Neural cell (in vitro differentiated cells): Measurements from ENCODE around the gene QSOX1. TPM values are rescaled to one million over a fixed set of nuclear protein-coding genes. Genes with fewer than 3 reads are reported as not detected.

Experiments used
- H2AFZ ChIP-seq: fragments of 200-600, 300-800 bp; sonication (generic), shearing (Covaris generic); 2 replicates; pipeline ENCODE4 v1.6.0; 2014; ENCODE audit warnings: low read depth, mild to moderate bottlenecking, antibody characterized with exemption, low read length, moderate library complexity
- H3F3A ChIP-seq: fragments of 200-600 bp; shearing (Covaris generic); 2 replicates; pipeline ENCODE4 v1.6.1; 2016; ENCODE audit warnings: mild to moderate bottlenecking, moderate library complexity, mixed read lengths, antibody characterized with exemption, low read length; ENCODE audit not compliant: insufficient read depth, poor library complexity, severe bottlenecking
- H3K27ac ChIP-seq: fragments of 200-600, 300-800 bp; sonication (generic), shearing (Covaris generic); 2 replicates; pipeline ENCODE4 v1.5.1; 2014; ENCODE audit warnings: mild to moderate bottlenecking, low read length, moderate library complexity
- H3K27me3 ChIP-seq: fragments of 300-800, 200-600 bp; sonication (generic), shearing (Covaris generic); 2 replicates; pipeline ENCODE4 v1.6.0; 2014; ENCODE audit warnings: mild to moderate bottlenecking, low read depth, low read length, moderate library complexity; ENCODE audit not compliant: insufficient read depth
- H3K36me3 ChIP-seq: fragments of 300-800, 200-600 bp; sonication (generic), shearing (Covaris generic); 2 replicates; pipeline ENCODE4 v1.5.1; 2014; ENCODE audit warnings: mild to moderate bottlenecking, antibody characterized with exemption, low read length, moderate library complexity; ENCODE audit not compliant: insufficient read depth
- H3K4me2 ChIP-seq: fragments of 300-800, 200-600 bp; sonication (generic), shearing (Covaris generic); 2 replicates; pipeline ENCODE4 v1.6.0; 2014; ENCODE audit warnings: mild to moderate bottlenecking, low read length
- H3K4me3 ChIP-seq: fragments of 300-800, 200-600 bp; sonication (generic), shearing (Covaris generic); 2 replicates; pipeline ENCODE4 v1.5.1; 2014; ENCODE audit warnings: mild to moderate bottlenecking, low read length, moderate library complexity
- H3K79me2 ChIP-seq: fragments of 200-600 bp; shearing (Covaris generic); replicated peaks from 2 replicates; pipeline ENCODE4 v1.6.0; 2014; ENCODE audit warnings: mild to moderate bottlenecking, low read length, moderate library complexity; ENCODE audit not compliant: insufficient read depth
- H3K9ac ChIP-seq: fragments of 300-800, 200-600 bp; sonication (generic), shearing (Covaris generic); 2 replicates; pipeline ENCODE4 v1.6.1; 2016; ENCODE audit warnings: mild to moderate bottlenecking, low read length, mixed read lengths
- H3K9me2 ChIP-seq: fragments of 200-600 bp; shearing (Covaris generic); 2 replicates; pipeline ENCODE4 v1.6.1; 2016; ENCODE audit warnings: mild to moderate bottlenecking, low read length, mixed read lengths; ENCODE audit not compliant: insufficient read depth
- H3K9me3 ChIP-seq: fragments of 200-600, 300-800 bp; sonication (generic), shearing (Covaris generic); 2 replicates; pipeline ENCODE4 v1.6.1; 2016; ENCODE audit warnings: mild to moderate bottlenecking, mixed run types, low read length, moderate library complexity, mixed read lengths
- H4K20me1 ChIP-seq: fragments of 200-600 bp; shearing (Covaris generic); 2 replicates; pipeline ENCODE4 v1.6.1; 2016; ENCODE audit warnings: mild to moderate bottlenecking, mixed run types; ENCODE audit not compliant: insufficient read depth
- EP300 ChIP-seq: fragments of 450-650 bp; conservative IDR thresholded peaks from 2 replicates; pipeline ENCODE4 v1.6.1; 2014; ENCODE audit warnings: antibody characterized with exemption, mild to moderate bottlenecking, moderate library complexity; ENCODE audit not compliant: poor library complexity, severe bottlenecking
- EZH2 ChIP-seq: fragments of 200-600, 300-800 bp; shearing (Covaris generic), sonication (generic); IDR thresholded peaks from 2 replicates; pipeline ENCODE4 v1.6.1; 2014; ENCODE audit warnings: antibody characterized with exemption, low read length, borderline replicate concordance, mild to moderate bottlenecking; ENCODE audit not compliant: insufficient read depth, poor library complexity, severe bottlenecking
- MXI1 ChIP-seq: fragments of 450-650 bp; conservative IDR thresholded peaks from 2 replicates; pipeline ENCODE4 v1.6.1; 2014; ENCODE audit warnings: antibody characterized with exemption, mild to moderate bottlenecking; ENCODE audit not compliant: poor library complexity, severe bottlenecking
- POLR2AphosphoS5 ChIP-seq: IDR thresholded peaks from 2 replicates; pipeline ENCODE4 v1.6.1; 2012
- RAD21 ChIP-seq: fragments of 450-650 bp; conservative IDR thresholded peaks from 2 replicates; pipeline ENCODE4 v1.6.1; 2014; ENCODE audit warnings: antibody characterized with exemption, mild to moderate bottlenecking, moderate library complexity
- SMC3 ChIP-seq: fragments of 450-650 bp; conservative IDR thresholded peaks from 2 replicates; pipeline ENCODE4 v1.6.1; 2014; ENCODE audit warnings: antibody characterized with exemption, mild to moderate bottlenecking, moderate library complexity; ENCODE audit not compliant: poor library complexity
- TAF1 ChIP-seq: IDR thresholded peaks from 2 replicates; pipeline ENCODE4 v1.6.1; 2012; ENCODE audit warnings: low read depth
- polyA plus RNA-seq: library from polyadenylated mRNA; depleted of rRNA; stranded (reverse); fragments of >200 nt; gene quantifications from 2 replicates; pipeline ENCODE4 v1.2.3, GENCODE V29; 2014
- TF ChIP-seq, protein P1 (sequence below): fragments of 450-650 bp; IDR thresholded peaks from 2 replicates; pipeline ENCODE4 v1.5.1; 2014; ENCODE audit warnings: antibody characterized with exemption, mild to moderate bottlenecking, moderate library complexity; ENCODE audit not compliant: poor library complexity, severe bottlenecking
- TF ChIP-seq, protein P2 (sequence below): IDR thresholded peaks from 2 replicates; pipeline ENCODE4 v1.6.1; 2012; ENCODE audit warnings: borderline replicate concordance

The QSOX1 gene
- polyA plus RNA-seq, 1 donor from 2014 or later, result 49.8 TPM

DNA sequence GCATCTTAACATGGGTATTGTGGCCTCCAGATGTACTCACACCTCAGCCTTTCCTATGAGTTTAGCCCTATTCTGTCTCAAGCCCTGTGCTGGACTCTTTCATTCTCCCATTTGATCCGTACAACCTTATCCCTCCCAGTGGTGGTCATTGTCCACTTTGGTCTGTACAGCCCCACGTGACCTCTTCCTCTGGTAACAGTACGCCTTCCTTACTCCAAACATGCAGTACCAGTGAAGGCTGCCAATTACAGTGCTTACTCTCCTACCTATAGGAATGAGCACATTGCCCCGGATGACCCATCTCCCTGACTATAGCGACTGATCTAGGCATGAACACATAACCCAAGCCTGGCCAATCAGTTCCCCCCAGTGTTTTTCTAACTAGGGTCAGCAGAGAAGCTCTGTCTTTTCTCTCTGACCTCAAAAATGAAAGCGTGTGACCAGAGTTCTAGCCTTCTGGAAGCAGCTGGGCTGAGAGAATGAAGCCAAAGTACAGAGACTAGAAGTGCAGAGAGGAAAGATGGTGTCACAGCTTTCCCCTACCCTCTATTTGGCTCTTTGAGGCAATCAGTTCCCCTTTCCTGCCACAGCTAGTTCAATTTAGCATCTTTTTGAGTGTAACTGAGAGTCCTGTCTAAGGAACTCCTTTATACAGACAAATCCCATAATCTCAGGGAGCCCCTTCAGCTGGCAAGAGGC lies 9.9 kb upstream of the QSOX1 start:
- Histone ChIP-seq H3K36me3 (no peaks in the 10 kb centered on the region), H3K27ac (no peak overlapping the region), H3K9me3 (no peaks in the 10 kb centered on the region), H3F3A (no peaks in the 10 kb centered on the region), H2AFZ (no peak overlapping the region), H3K4me2 (no peak overlapping the region), H4K20me1 (no peaks in the 10 kb centered on the region), H3K27me3 (no peaks in the 10 kb centered on the region), H3K9ac (no peak overlapping the region), H3K9me2 (no peaks in the 10 kb centered on the region), H3K79me2 (no peaks in the 10 kb centered on the region), H3K4me3 (no peak overlapping the region)
- no peak for TF ChIP-seq TAF1
- TF ChIP-seq, protein P1, sequence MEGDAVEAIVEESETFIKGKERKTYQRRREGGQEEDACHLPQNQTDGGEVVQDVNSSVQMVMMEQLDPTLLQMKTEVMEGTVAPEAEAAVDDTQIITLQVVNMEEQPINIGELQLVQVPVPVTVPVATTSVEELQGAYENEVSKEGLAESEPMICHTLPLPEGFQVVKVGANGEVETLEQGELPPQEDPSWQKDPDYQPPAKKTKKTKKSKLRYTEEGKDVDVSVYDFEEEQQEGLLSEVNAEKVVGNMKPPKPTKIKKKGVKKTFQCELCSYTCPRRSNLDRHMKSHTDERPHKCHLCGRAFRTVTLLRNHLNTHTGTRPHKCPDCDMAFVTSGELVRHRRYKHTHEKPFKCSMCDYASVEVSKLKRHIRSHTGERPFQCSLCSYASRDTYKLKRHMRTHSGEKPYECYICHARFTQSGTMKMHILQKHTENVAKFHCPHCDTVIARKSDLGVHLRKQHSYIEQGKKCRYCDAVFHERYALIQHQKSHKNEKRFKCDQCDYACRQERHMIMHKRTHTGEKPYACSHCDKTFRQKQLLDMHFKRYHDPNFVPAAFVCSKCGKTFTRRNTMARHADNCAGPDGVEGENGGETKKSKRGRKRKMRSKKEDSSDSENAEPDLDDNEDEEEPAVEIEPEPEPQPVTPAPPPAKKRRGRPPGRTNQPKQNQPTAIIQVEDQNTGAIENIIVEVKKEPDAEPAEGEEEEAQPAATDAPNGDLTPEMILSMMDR, result no peak
- no peak for TF ChIP-seq SMC3
- no peak for TF ChIP-seq EZH2
- TF ChIP-seq RAD21, result no peak
- TF ChIP-seq MXI1, result no peak
- no peak for TF ChIP-seq POLR2AphosphoS5
- TF ChIP-seq EP300, result no peak
- TF ChIP-seq, protein P2, sequence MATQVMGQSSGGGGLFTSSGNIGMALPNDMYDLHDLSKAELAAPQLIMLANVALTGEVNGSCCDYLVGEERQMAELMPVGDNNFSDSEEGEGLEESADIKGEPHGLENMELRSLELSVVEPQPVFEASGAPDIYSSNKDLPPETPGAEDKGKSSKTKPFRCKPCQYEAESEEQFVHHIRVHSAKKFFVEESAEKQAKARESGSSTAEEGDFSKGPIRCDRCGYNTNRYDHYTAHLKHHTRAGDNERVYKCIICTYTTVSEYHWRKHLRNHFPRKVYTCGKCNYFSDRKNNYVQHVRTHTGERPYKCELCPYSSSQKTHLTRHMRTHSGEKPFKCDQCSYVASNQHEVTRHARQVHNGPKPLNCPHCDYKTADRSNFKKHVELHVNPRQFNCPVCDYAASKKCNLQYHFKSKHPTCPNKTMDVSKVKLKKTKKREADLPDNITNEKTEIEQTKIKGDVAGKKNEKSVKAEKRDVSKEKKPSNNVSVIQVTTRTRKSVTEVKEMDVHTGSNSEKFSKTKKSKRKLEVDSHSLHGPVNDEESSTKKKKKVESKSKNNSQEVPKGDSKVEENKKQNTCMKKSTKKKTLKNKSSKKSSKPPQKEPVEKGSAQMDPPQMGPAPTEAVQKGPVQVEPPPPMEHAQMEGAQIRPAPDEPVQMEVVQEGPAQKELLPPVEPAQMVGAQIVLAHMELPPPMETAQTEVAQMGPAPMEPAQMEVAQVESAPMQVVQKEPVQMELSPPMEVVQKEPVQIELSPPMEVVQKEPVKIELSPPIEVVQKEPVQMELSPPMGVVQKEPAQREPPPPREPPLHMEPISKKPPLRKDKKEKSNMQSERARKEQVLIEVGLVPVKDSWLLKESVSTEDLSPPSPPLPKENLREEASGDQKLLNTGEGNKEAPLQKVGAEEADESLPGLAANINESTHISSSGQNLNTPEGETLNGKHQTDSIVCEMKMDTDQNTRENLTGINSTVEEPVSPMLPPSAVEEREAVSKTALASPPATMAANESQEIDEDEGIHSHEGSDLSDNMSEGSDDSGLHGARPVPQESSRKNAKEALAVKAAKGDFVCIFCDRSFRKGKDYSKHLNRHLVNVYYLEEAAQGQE, result no peak

DNA sequence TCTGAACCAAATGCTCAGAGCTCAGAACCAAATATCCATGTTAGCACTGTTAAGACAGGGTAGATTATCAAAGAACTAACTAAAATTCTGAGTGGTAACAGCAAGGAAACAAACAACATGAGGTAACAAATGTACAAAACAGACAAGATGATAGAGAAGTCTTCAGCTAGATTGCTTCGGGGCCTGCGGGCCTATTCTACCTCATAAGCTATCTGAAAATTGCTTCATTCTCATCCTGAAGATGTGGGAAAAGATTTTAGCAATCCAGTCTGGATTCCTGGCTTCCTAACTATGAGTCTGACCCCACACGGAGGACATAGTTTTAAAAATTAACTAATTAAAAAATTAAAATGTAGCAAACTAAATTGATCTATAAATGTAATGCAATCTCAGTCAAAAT lies 9.2 kb upstream of the QSOX1 start:
- H3K4me2 ChIP-seq, result no peak overlapping the region
- H3K9me3 ChIP-seq, result no peaks in the 10 kb centered on the region
- no peak overlapping the region for H3K9ac ChIP-seq
- H3K79me2 ChIP-seq, result no peaks in the 10 kb centered on the region
- no peaks in the 10 kb centered on the region for H4K20me1 ChIP-seq
- no peak for TF ChIP-seq MXI1
- TF ChIP-seq POLR2AphosphoS5, result no peak
- no peak for TF ChIP-seq EZH2
- TF ChIP-seq, protein P2, result no peak
- no peak for TF ChIP-seq SMC3
- no peak for TF ChIP-seq RAD21
- no peak for TF ChIP-seq TAF1
- TF ChIP-seq, protein P1, result no peak
- no peak for TF ChIP-seq EP300
- H3K4me3 ChIP-seq, result no peak overlapping the region
- H3K36me3 ChIP-seq, result no peaks in the 10 kb centered on the region
- no peaks in the 10 kb centered on the region for H3K27me3 ChIP-seq
- H3K9me2 ChIP-seq, result no peaks in the 10 kb centered on the region
- H2AFZ ChIP-seq, result no peak overlapping the region
- H3F3A ChIP-seq, result no peaks in the 10 kb centered on the region
- H3K27ac ChIP-seq, result no peak overlapping the region
